ENCODE results near the gene LDAH.
"Not testable (repeated sequence)": the region's sequence is repeated elsewhere in the genome, so short reads cannot be mapped to it uniquely, and the experiment has no call there.

The LDAH gene

DNA sequence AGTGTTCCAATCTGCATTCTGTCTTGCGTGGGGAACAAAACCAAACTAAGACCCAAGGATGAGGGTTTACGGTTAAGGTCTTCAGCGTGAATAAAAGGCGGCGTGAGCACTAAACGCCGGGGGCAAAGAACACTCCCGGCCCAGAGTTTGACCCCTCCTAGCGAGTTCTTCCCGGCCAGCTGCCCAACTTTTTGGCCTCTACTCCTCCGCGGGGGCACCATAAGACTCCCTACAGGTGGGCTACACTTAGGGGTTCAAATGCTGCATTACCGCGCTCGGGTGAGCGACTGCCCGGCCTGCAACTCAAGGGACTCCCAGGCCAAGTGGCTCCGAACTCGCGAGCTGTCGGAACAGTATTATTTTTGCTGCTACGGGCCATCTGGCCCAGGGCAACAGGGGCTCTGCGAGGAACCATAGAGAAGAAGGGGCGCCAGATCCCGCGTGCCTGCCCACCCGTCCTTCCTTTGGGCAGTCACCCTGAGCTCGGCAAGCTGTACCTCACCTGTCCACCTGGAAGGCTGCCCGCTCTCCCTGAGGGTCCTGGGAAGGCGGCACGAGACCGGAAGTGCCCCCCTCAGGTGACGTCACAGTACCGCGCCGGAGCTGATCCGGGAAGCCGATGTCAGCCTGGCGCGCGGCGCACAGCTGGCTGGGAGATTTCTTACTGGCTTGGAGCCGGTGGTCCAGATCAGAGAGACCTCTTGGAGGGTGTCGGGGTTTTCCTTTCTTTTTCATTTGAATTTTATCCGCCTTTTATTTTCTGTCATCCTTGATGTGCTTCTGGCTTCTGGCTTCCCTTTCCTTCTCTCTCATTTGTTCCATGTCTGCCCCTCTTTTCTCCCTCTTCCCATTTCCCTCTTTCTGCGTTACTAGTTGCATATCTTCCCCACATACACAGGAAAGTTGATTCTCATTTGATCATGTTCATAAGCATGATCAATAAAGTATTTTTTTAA is at the start of gene LDAH:
LDAH (minus strand) TSS at position 567 of the 956 bp plus-strand sequence. CDS start 21,638 bp downstream, outside the sequence.
- DNase-seq (ENCODE audit: low spot score), result peak; percentile 83

DNA sequence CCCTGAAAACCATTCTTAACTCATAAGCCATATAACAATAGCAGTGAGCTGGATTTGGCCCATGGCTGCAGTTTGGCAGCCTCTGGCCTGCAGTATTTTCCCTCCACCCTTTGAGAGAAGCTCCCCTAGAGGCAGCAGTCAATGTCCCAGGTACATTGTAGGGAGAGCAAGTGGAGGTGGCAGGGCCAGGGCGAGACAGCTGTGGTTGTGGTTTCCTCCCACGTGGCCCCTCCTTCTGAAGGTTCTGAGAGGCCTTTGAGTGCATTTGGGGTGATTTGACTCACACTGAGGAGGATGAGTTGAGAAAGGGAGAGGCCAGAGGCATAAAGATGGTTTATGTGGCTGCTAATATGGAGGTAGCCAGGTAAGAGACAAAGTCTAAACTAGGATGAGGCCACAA is 45.5 kb upstream of the LDAH start:
- no peak for DNase-seq (ENCODE audit: low spot score)

DNA sequence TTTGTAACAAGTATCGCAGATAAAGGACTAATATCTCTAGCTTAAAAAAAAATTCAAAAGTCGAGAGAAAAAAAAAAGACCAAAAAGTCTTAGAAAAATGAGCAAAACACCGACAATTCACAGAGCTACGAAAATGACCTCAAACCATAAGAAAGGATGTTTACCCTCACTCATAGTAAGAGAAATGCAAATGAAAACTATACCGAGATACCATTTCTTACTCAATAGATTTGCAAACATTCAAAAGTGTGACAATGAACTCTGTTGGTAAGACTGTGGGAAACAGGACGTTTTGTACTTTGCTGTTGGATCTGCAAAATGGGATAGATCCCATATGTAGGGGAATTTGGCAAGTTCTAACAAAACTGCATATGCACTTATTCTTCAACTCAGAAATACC is 39.9 kb upstream of the LDAH start:
- DNase-seq (ENCODE audit: low spot score), result no peak

DNA sequence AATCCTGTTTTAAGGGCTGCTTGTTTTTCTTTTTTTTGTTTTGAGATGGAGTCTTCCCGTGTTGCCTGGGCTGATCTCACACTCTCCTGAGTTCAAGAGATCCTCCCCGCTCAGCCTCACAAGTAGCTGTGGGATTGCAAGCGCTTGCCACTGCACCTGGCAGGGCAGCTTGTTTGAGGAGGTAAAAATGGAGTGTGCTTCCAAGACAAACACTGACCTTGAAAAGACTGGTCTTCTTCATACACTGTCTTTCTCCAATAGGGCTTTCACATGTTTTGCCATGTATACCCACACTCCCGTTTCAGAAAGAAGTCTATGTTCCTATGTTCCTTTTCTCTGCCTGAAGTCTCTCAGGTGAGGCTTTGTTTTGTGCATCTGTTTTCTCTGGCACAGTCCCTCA is 32.6 kb upstream of the LDAH start:
- DNase-seq (ENCODE audit: low spot score), result no peak

DNA sequence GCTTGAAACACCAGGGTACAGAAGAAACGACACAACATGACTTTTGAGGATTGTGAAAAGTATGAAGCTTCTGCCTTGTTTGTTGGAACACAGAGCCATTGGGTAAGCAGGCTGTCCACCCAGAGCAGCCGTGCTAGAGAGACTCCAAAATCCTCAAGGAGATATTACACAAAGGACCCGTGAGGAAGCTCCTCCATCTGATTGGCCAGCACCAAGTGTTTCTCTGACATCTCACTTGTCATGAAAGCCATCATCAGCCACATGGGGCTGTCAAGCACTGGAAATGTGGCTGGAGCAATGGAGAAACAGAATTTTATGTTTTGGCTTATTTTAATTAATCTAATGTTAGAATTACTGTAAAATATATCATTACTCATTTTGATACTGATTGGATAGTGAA is 29.8 kb upstream of the LDAH start:
- no peak for DNase-seq (ENCODE audit: low spot score)

DNA sequence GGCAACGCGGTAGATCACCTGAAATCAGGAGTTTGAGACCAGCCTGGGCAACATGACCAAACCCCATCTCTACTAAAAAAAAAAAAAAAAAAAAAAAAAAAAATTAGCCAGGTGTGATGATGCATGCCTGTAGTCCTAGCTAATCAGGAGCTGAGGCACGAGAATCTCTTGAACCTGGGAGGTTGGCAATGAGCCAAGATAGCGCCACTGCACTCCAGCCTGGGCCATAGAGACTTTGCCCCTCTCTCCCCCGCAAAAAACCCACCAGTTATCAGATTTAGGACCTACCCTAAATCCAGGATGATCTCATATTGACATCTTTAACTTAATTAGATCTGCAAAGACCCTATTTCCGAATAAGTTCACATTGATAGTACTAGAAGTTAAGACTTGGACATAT is 29.2 kb upstream of the LDAH start:
- DNase-seq (ENCODE audit: low spot score), result no peak

DNA sequence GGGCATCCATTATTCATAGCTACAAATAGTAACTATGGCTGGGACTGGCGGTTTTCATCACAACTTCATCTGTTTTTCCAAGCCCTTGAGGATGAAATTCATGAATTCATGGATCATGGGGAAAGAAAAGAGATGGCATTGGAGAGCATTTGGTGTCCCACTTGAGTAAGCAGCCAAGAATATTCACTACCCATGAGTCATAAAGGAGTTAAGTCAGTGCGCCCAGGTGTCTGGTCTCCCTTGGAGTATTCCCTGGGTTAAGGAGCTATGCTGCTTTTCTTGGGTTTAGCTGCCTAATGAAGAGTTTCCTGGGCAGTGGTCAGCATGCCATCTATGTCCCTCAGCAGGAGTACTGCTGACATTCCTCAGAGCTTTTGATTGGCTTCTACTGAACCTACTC is 21.3 kb upstream of the LDAH start:
- no peak for DNase-seq (ENCODE audit: low spot score)

DNA sequence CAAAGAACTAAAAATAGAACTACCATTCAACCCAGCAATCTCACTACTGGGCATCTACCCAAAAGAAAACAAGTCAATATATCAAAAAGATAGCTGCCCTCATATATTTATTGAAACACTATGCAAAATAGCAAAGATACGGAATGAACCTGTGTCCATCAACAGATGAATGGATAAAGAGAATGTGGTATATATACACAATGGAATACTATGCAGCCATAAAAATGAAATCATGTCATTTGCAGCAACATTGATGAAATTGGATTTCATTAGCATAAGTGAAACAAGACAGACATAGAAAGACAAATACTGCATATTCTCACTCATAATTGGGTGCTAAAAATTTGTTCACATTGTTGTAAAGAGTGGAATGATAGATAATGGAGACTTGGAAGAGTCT is 16.2 kb upstream of the LDAH start:
- DNase-seq (ENCODE audit: low spot score), result no peak

DNA sequence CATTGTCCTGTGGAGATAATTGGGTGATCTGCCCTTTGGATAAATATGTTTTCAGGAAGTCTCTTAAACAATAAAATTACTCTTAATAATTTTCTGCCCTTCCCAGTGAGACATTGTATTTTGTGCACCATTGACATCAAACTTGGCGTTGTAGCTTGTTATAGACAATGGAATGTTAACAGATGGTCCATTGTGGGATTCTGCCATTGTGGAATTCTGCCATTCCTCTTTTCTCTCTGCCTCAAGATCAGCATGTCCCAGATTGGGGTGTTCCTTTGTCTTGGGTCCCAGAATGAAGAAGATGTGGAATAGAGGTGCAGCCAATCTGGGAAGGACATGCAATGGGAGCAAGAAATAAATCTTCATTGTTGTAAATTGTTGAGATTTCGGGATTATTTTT is 15.1 kb upstream of the LDAH start:
- peak; percentile 91 for DNase-seq (ENCODE audit: low spot score)

DNA sequence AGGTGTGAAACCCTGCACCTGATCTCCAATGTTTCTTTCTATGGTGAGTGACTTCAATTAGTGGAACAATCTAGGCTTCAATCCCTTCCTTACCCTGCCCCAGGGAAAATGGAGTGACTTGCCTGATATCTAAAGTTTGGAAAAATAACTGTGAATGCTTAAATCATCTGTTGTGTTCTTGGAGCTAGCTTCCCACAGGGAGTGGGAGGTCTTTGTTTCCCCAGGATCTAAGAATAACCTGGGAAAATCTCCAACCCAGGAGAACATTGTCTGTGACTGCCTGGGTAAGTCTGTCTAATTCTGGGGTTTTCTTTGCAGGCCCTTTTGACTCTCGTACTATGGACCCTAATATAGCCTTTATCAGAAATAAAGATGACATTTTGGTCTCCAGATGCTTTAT is 13.6 kb upstream of the LDAH start:
- no peak for DNase-seq (ENCODE audit: low spot score)

DNA sequence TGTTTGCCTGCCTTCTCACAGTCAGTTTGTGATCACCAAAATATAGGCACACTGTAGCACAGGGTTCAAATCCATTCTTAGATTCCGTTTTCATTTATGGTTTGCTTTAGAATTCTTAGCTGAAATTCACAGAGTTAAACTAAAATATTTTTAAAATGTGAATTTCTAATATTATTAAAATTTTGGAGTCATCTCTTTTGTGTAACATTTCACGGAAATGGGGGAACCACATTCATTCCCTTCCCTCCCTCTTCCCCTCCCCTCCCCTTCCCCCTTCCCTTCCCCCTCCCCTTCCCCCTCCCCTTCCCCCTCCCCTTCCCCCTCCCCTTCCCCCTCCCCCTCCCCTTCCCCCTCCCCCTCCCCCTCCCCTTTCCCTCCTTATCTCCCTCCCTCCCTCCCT is 11.4 kb upstream of the LDAH start:
- no peak for DNase-seq (ENCODE audit: low spot score)

DNA sequence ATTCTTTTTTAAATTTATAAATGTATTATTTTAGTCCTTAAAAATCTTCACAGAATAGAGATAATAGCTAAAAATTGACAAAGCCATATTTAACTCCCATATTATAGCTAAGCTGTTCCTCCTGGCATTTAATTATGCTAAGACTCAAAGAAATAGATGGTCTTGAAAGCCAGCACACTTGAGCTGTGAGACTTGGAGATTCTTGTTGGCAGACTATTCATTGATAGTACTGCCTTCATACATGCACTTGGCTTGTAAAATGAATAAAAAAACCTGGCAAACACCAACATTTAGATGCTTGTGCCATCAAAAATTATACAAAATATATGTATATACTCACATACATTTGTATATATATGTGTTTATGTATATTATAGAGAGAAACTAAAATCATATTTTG is 9.7 kb upstream of the LDAH start:
- DNase-seq (ENCODE audit: low spot score), result no peak

DNA sequence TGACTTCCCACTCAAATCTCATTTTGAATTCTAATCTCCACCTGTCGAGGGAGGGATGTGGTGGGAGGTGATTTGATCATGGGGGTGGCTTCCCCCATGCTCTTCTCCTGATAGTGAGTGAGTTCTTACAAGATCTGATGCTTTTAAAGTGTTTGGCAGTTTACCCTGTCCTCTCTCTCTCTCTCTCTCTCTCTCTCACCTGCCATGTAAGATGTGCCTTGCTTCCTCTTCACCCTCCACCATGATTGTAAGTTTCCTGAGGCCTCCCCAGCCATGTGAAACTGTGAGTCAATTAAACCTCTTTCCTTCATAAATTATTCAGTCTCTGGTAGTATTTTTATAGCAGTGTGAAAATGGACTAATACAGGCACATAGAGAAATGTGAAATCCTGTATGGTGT is 7.0 kb upstream of the LDAH start:
- DNase-seq (ENCODE audit: low spot score), result no peak

DNA sequence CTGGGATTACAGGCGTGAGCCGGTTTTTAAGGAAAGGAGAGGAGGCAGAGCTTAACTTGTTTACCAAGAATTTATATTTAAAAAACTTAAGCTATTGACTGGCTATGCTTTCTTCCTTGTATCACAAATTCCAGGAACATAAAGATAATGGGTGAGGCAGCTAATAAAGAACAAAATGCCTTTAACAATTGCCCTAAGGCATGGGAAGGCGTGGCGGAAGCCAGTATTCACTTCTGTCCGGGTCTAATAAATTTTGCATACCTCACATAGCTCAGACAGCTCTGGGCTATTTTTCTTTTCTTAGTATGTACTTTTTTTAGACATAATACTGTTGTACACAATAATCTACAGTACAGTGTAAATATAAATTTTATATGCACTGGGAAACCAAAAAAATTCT is 1.0 kb upstream of the LDAH start:
- DNase-seq (ENCODE audit: low spot score), result peak; percentile 5

DNA sequence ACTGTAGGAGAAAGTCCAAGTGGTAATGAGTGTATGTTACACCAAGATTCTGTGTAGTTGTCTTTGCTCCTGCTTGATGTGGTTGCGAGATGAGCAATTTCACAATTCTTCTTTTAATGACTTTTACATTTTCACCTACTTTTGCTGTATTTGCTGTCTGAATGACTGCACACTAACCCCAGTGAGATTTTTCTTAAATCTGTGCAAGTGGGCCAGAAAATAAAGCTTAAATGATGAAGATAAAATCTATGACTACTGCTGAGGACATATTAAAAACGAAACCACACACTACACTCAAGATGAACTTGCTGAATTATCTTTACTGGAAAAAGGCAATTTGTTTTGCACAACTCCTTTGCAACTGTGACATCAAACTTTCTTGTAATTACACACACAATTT is 4.1 kb downstream of the LDAH start:
- DNase-seq (ENCODE audit: low spot score), result no peak

DNA sequence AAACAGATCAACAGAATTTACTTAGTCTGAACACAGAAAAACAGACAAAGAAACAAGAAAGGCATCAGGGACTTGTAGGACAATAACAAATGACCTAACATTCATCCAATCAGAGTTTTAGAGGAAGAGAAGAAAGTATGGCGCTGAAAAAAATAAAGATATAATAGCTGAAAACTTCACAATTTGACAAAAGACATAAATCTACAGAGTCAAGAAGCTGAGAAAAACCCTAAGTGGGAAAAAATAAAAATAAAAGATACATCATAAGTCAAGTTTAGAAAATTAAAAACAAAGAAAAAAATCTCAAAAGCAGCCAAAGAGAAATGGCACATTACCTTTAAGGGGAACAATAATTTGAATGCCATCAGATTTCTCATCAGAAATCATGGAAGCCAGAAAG is 7.7 kb downstream of the LDAH start:
- no peak for DNase-seq (ENCODE audit: low spot score)

DNA sequence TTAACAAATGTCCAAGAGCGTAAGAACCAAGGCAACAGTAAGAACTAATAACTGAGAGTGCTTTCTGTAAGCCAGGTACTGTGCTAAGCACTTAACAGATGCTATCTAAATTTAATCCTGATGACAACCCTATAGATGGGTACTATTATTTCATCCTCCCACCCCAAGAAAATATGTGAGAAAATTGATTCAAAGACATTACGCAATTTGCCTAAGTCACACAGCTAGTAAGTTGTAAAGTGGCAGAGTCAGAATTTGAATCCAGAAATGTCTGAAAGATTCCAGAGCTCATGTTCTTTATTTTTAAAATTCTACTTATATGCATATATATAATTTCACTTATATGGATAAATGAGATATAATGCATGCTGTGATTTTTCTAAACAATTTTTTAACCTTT is 10.1 kb downstream of the LDAH start:
- no peak for DNase-seq (ENCODE audit: low spot score)

DNA sequence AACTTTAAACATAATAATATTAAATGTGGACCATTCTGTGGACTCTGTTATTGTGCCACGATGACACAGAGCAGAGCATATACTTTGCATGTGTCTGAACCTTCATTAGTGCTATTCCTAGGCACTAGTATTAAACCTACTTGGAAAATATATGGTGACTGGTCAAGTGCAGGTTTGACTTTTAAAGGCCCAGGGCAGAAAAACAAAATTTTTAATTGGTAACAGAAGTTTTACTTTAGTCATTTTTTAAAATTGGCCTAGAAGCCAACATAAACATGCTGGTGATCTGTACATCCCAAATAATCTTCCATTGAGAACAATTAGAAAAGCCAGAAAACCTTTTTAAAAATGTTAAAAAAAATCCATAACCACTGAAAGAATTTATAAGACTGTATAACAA is 16.6 kb downstream of the LDAH start:
- no peak for DNase-seq (ENCODE audit: low spot score)

DNA sequence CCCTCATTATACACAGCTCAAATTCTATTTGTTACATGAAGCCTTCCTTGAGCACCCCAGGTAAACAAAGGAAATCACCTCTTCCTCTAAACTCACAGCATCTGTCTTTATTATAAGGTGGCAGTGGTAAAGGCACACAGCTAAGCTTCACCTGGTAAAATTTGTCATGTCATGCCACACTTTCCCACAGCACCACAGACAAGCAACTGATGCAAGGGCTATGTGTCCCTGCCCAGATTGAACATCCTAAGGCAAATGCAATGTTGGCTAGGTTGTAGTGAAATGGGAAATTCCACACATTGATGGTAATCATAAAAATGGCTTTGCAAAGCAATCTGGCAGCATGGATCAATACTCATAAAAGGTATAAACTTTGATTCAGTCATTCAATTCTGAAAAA is 18.9 kb downstream of the LDAH start:
- no peak for DNase-seq (ENCODE audit: low spot score)

DNA sequence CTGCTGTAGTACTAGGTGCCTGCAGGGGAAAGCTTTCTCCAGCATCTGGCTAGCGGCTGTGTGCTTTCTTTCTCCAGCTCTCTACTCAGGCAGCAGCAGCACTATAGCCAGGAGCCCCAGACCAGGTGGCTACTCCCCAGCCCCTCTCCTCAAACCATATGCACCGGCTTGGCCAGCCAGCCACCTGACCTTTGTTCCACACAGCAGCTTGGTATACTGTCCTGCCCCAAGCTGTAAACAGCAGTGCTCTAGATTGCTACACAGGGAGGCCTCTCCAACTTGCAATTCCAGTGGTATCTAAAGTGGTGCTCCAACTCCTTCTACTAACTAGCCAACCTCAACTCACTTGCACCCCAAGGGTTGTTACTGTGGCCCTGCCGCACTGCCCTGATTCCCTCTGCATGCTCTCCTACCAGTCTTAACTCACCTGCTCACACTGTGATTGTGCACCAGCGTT is 19.6 kb downstream of the LDAH start:
- no peak for DNase-seq (ENCODE audit: low spot score)

DNA sequence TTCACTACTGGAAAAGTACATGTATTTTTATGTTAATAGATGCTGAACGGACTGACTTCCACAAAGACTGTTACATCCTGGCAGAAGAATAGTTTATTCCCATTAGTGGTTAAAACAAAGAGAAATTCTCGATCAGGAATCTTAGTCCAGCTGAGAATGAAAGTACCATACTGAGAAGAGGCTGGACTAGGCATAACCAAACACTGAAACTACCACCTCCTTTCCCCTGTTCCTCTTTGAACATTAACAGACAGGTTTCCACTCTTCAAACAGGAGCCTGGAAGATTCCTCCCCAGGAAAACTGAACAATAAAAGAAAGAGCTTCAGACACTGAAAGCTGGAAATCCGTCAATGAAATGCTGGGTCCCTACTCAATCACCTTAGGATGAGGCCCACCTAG is 25.8 kb downstream of the LDAH start:
- no peak for DNase-seq (ENCODE audit: low spot score)

DNA sequence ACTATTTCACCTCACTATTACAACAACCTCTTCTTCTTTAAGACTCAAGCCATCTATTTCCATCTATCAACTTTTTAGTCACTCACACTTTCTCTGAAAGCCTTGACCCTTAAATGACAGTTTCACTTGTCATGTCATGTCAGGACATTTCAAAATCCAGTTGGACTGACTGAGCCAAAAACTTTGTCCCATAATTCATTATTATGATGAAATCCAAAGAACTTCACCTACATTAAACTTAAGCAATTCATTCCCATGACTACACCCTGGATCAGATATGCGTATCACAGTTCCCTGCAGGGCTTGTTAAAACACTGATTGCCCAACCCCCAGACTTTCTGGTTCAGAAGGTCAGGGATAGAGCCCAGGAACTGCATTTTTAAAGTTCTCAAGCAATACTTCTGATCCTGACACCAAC is 26.5 kb downstream of the LDAH start:
- no peak for DNase-seq (ENCODE audit: low spot score)

DNA sequence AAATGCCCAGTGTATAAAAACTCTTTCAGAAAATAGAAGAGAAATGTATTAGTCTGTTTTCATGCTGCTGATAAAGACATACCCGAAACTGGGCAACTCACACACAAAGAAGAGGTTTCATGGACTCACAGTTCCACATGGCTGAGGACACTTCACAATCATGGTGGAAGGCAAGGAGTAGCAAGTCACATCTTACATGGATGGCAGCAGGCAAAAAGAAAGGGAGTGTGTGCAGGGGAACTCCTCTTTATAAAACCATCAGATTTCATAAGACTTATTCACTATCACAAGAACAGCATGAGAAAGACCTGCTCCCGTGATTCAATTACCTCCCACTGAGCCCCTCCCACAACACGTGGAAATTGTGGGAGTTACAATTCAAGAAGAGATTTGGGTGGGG is 29.0 kb downstream of the LDAH start:
- DNase-seq (ENCODE audit: low spot score), result not testable (repeated sequence)

DNA sequence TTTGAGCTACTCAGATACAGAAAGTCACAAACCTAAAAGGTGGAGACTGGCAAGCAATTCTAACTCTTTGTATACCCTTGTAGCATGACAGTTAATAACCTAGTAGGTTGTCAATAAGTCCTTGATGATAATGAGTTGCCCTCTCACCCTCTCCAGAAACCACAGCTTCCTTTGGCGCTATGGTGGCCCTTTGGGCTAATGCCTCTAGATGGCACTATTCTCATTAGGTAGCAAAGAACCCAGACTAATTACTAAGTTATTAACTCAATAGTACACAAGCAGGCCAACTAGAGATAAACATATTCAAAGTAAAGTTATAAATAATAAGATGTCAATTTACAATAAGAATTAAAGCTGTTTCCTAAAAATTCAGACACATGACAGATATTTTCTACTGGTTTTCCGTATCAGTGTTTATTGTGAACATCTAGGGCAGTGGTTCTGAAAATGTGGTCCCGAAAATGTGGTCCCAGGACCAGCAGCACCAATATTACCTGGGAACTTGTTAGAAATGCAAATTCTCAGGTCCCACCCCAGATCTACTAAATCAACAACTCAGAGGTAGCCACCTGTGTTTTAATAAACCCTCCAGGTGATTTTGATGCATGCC is 41.1 kb downstream of the LDAH start:
- peak; percentile 52 for DNase-seq (ENCODE audit: low spot score)

All from cerebellar cortex (tissue), 1 donor.